NCI-H345 treated with DMSO at 0.1 percent for 48 hours (cell line): ENCODE data around the gene NDRG4.

Source experiments
- DNase-seq: peaks from one replicate; lab custom pipeline; 2025; ENCODE audit not compliant: unreplicated experiment; lab: John Stamatoyannopoulos, UW

Gene NDRG4

GRCh38 chr16:58537124-58537906 lies 37.4 kb downstream of the NDRG4 start:
- no peak for DNase-seq

- no peak for DNase-seq
Measured at GRCh38 chr16:58541711-58542110, 41.8 kb downstream of the NDRG4 start.

- no peak for DNase-seq
Measured at GRCh38 chr16:58542291-58542690, 42.3 kb downstream of the NDRG4 start.

- DNase-seq: no peak
Measured at GRCh38 chr16:58543685-58544084, 43.7 kb downstream of the NDRG4 start.

- no peak for DNase-seq
Measured at GRCh38 chr16:58548378-58548777, 48.4 kb downstream of the NDRG4 start.

- DNase-seq: no peak
Measured at GRCh38 chr16:58551496-58551895, 51.6 kb downstream of the NDRG4 start.

GRCh38 chr16:58556678-58557077 lies 56.7 kb downstream of the NDRG4 start:
- no peak for DNase-seq
